Neural cell (in vitro differentiated cells): ENCODE data around the gene ABRACL.

Experiments
- CTCF ChIP-seq: fragments of 450-650 bp; IDR thresholded peaks from 2 replicates; pipeline ENCODE4 v1.5.1; 2014; ENCODE audit warnings: antibody characterized with exemption, mild to moderate bottlenecking, moderate library complexity; ENCODE audit not compliant: poor library complexity, severe bottlenecking
- EZH2 ChIP-seq: fragments of 200-600, 300-800 bp; shearing (Covaris generic), sonication (generic); IDR thresholded peaks from 2 replicates; pipeline ENCODE4 v1.6.1; 2014; ENCODE audit warnings: antibody characterized with exemption, low read length, borderline replicate concordance, mild to moderate bottlenecking; ENCODE audit not compliant: insufficient read depth, poor library complexity, severe bottlenecking
- POLR2AphosphoS5 ChIP-seq: IDR thresholded peaks from 2 replicates; pipeline ENCODE4 v1.6.1; 2012
- REST ChIP-seq: IDR thresholded peaks from 2 replicates; pipeline ENCODE4 v1.6.1; 2012; ENCODE audit warnings: borderline replicate concordance
- SMC3 ChIP-seq: fragments of 450-650 bp; conservative IDR thresholded peaks from 2 replicates; pipeline ENCODE4 v1.6.1; 2014; ENCODE audit warnings: antibody characterized with exemption, mild to moderate bottlenecking, moderate library complexity; ENCODE audit not compliant: poor library complexity

- TF ChIP-seq CTCF (no peak), REST (no peak), POLR2AphosphoS5 (no peak), EZH2 (no peak), SMC3 (no peak)
These were observed 8.8 kb upstream of the ABRACL start for GRCh38 chr6:139019722-139020121.
